CD4-positive, alpha-beta T cell treated with Interleukin-15 for 4 hours (primary cell): ENCODE data around the gene RNASE8.

Experiments
- DNase-seq: peaks from one replicate; pipeline ENCODE4 v3.0.0-alpha.2; 2020; ENCODE audit warnings: low spot score

The RNASE8 gene

GRCh38 chr14:21072781-21073339 is 15.2 kb downstream of the RNASE8 start:
- DNase-seq: no peak

DNA sequence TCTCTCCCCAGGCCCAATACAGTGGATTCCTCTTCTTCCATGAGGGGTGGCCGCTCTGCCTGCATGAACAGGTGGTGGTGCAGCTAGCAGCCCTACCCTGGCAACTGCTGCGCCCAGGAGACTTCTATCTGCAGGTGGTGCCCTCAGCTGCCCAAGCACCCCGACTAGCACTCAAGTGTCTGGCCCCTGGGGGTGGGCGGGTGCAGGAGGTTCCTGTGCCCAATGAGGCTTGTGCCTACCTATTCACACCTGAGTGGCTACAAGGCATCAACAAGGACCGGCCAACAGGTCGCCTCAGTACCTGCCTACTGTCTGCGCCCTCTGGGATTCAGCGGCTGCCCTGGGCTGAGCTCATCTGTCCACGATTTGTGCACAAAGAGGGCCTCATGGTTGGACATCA is 16.3 kb downstream of the RNASE8 start:
- DNase-seq: no peak

DNA sequence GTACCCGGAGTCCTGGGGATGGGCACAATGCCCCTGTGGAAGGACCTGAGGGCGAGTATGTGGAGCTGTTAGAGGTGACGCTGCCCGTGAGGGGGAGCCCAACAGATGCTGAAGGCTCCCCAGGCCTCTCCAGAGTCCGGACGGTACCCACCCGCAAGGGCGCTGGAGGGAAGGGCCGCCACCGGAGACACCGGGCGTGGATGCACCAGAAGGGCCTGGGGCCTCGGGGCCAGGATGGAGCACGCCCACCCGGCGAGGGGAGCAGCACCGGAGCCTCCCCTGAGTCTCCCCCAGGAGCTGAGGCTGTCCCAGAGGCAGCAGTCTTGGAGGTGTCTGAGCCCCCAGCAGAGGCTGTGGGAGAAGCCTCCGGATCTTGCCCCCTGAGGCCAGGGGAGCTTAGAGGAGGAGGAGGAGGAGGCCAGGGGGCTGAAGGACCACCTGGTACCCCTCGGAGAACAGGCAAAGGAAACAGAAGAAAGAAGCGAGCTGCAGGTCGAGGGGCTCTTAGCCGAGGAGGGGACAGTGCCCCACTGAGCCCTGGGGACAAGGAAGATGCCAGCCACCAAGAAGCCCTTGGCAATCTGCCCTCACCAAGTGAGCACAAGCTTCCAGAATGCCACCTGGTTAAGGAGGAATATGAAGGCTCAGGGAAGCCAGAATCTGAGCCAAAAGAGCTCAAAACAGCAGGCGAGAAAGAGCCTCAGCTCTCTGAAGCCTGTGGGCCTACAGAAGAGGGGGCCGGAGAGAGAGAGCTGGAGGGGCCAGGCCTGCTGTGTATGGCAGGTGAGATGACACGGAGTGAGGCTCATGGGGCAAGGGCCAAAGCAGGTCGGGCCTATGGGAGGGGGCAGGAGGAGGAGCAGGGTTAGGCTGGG is 17.0 kb downstream of the RNASE8 start:
- no peak for DNase-seq

- DNase-seq: no peak
Observed at GRCh38 chr14:21075719-21076437, 18.3 kb downstream of the RNASE8 start.

DNA sequence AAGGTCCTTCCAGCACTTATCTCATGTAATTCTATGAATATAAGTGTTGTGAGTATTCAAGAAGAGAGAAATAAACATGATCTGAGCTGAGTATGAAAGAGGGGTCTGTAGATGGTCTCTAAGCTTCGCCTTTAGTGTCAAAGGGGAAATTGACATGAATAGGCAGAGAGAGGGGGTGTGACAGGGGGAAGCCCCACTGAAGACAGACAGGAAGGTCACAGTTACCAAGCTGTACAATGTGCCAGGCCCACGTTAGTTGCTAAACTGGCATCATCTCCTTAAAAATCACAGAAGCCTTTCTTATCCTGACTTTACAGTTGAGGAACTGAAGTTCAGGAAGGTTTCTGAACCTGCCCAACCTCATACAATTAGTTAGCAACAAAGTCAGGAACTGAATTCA is 20.1 kb downstream of the RNASE8 start:
- DNase-seq: no peak

DNA sequence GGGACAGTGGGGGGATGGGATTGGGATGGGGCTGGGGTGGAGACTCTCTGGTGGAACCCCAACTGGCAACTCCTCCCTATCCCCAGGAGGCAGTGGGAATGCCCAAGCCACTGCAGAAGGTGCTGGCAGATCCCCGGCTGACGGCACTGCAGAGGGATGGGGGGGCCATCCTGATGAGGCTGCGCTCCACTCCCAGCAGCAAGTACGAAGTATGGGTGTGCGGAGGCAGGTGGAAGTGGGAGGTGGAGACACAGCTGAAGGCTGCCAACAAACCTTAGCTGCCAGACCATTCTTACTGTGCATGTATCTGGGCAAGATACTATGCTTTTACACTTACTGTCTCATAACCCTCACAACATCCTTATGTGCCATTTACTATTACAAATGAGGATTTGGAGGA is 20.7 kb downstream of the RNASE8 start:
- DNase-seq: no peak

DNA sequence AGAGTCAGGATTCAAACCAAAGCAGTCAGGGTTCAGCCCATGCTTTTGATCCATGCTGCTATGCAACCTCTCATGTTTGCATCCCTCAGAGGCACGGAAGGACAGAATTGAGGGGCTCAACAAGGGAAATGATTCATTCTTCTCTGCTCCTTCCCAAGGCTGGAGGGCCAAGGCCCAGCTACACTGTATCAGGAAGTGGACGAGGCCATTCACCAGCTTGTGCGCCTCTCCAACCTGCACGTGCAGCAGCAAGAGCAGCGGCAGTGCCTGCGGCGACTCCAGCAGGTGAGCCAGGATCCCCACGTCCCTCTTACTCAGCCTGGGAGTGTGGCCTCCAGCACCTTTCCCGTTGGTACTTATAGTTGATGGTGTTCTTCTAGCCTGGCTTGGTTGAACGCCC is 21.1 kb downstream of the RNASE8 start:
- no peak for DNase-seq

- DNase-seq: no peak
Observed at GRCh38 chr14:21081521-21082142, 24.0 kb downstream of the RNASE8 start.

DNA sequence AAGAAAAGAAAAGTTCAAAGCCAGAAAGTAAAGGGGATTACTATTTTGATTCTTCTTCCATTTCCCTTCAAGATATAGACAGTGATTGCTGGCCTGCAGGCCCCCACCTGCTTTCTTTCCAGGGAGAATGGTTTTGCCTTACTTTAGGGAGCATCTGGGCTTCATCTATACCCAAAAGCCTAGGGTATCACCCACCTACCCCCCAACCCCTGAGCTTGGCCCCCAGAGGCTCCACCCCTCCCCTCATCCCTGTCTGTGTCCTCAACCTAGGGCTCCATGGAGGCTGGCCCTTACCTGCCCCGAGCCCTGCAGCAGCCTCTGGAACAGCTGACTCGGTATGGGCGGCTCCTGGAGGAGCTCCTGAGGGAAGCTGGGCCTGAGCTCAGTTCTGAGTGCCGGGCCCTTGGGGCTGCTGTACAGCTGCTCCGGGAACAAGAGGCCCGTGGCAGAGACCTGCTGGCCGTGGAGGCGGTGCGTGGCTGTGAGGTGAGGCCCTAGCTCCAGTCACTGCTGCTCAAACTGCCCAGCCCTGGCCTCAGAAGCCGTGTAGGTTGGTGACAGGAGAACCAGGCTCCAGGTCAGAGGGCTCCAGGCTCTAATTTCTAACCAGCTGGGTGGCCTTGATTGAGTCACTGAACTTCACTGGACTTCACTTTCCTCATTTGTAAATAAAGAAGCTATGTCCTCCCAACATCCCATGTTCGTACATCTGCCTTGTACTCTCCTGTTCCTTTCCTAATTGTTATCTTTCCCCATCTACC is 26.1 kb downstream of the RNASE8 start:
- no peak for DNase-seq

DNA sequence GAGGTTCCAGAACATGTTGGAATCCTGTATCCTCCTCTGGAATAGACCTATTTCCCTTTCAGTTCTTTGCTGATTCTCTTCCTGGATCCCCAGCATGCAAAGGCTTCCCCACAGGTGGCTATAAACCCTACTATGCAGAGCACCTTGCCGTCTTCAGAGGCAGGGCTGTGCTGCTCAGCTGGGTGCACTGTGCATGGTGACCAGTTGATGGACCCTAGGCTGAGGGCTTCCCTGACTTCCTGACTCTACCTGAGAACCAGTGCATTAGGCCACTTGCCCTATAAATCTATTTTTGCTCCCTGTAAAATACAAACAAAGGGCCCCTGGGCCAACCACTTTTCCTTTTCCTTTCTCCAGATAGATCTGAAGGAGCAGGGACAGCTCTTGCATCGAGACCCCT is 26.8 kb downstream of the RNASE8 start:
- DNase-seq: no peak

DNA sequence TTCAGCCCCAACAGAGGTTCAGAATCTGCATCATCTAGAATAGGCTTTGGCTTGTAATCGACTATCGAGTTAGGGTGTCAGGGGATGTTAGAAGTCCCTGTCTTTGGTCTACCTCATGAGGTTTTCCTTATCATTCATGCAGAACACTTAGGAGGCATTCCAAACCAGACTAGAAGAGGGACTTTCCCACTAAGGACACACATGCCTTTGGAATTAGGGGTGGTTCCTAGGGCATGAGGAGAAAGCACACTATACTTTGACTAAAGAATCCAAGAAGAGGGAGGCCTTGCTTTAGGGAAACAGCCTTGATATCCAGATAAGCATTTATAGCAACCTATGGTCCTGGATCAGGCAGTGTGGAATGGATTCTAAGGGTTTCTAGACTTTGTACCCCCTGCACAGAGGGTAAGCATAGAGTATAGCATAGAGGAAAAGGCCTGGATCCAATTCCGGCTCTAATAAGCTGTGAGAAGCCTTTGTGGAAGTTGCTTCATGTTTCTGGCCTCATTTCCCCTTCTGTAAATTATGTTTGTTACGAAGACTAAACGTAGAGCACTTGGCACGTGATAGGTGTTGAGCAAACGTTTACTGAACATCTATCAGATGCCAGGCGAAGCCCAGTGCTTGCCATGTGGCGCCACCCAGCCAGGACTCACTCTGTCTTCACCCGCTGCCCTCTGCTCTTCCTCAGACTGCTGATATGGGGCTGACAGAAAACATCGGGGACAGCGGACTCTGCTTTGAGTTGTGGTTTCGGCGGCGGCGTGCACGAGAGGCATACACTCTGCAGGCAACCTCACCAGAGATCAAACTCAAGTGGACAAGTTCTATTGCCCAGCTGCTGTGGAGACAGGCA is 27.6 kb downstream of the RNASE8 start:
- no peak for DNase-seq

DNA sequence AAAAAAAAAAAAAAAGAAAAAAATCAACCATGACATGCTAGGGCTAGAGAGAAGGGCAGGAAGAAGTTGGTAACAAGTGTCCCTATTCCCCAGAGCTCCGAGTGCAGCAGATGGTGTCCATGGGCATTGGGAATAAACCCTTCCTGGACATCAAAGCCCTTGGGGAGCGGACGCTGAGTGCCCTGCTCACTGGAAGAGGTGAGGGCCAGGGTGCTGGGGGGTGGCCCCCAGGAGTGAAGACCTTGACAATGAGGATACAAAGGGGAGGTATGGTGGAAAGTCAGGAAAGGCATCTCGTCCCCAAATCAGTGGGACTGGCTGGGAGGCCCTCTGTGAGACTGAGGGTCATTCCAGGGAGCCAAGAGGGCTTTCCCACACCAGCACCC is 29.3 kb downstream of the RNASE8 start:
- DNase-seq: no peak

DNA sequence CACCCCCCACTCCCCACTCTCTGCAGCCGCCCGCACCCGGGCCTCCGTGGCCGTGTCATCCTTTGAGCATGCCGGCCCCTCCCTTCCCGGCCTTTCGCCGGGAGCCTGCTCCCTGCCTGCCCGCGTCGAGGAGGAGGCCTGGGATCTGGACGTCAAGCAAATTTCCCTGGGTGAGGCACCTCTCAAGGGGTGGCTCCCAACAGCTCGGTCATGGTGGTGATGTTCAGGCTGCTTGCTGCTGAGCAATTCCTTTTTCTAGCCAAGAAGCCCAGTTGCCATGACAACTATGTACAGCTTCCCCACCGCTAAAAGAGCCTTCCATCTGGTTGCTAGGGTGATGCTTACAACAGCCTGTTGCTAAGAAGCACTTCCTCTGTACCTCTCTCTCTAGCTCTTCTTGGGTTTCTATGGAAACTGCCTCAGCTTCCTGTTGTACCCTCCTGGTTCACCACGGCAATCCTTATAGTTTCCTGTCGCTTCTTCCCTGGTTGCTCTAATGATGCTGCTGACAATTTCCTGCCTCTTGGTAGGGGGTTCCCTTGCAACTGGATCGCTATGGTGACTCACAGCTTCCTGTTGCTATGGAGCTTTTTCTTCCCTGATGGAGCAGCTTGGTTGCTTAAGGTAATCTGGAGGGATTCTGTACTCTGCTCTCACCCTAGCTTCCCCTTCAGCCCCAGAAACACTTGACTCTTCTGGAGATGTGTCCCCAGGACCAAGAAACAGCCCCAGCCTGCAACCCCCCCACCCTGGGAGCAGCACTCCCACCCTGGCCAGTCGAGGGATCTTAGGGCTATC is 29.9 kb downstream of the RNASE8 start:
- DNase-seq: peak; percentile 96

GRCh38 chr14:21088687-21089086 is 31.1 kb downstream of the RNASE8 start:
- no peak for DNase-seq

- DNase-seq: no peak
Observed at GRCh38 chr14:21089271-21089670, 31.6 kb downstream of the RNASE8 start.

DNA sequence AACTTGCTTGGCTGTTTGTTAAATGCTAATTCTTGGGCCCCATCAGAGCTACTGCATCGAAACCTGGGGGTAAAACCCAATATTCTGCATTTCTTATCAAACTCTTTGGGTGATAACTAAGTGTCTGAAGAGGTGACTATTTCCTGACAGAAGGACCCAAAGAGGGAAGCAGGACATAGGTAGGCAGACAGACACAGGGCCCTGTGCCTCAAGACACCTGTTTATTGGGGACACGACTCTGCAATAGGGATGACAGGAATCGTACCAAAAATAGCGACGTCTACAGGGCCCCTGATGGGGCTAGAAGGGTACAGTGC is 32.2 kb downstream of the RNASE8 start:
- no peak for DNase-seq

GRCh38 chr14:21090194-21090939 is 32.7 kb downstream of the RNASE8 start:
- DNase-seq: no peak

DNA sequence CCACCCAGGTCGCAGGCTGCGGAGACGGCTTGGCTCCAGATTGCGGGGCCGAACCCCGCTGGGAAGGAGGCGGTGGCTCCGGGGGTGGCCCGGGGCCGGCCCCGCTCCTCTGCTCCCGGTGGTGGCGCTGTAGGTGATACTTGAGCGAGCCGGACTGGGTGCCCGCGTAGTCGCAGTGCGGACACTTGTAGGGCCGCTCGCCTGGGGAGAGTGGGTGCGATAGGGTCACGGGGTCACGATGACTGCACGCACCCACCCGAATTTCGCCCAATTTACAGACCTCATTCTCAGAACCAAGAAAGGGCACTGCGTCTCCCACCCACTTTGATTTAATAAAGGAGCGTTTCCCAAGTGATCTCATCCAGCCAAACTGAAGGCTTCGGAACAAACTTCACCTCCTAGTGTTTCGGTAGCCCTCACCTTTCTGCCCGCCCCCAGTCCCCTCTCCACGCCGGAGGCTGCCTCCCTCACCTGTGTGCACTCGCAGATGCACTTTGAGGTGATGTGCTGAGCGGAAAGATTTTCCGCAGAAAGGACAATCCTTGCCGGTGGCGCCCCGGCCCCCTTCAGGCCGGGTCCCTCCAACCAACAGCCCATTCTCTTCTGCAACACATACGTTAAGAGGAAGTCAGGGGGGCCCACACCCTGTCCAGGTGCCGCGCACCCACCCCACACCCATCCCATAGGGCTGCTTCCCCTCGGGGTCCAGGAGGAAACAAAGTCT is 33.5 kb downstream of the RNASE8 start:
- no peak for DNase-seq

DNA sequence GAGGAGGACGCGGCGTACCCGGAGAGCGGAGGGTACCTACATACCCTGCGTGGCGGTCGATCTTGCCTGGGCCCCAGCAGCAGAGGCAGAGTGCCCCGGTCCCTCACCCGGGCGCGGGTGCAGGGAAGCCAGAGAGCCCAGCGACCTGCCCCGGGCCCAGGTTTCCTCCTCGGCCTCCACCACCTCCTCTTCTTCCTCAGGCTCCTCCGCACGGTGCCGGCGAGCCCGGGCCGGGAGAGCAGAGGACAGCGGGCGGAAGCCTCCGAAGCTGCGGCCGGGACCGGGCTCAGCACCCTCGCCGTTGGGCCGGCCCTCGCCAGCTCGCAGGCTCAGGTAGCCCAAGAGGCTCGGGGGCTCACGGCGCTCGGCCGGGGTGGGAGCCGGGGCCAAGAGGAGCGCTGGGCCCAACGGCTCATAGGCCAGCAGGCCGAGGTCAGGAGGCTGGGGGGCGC is 34.2 kb downstream of the RNASE8 start:
- no peak for DNase-seq
